ENCODE data around the gene VKORC1. TPM values are rescaled to one million over a fixed set of nuclear protein-coding genes. Genes with fewer than 3 reads are reported as not detected.

Gene VKORC1
- total and polyA plus RNA-seq, 2 of the 4 experiments (the other 2 are of a cell fraction): 65.2 to 317 TPM

DNA sequence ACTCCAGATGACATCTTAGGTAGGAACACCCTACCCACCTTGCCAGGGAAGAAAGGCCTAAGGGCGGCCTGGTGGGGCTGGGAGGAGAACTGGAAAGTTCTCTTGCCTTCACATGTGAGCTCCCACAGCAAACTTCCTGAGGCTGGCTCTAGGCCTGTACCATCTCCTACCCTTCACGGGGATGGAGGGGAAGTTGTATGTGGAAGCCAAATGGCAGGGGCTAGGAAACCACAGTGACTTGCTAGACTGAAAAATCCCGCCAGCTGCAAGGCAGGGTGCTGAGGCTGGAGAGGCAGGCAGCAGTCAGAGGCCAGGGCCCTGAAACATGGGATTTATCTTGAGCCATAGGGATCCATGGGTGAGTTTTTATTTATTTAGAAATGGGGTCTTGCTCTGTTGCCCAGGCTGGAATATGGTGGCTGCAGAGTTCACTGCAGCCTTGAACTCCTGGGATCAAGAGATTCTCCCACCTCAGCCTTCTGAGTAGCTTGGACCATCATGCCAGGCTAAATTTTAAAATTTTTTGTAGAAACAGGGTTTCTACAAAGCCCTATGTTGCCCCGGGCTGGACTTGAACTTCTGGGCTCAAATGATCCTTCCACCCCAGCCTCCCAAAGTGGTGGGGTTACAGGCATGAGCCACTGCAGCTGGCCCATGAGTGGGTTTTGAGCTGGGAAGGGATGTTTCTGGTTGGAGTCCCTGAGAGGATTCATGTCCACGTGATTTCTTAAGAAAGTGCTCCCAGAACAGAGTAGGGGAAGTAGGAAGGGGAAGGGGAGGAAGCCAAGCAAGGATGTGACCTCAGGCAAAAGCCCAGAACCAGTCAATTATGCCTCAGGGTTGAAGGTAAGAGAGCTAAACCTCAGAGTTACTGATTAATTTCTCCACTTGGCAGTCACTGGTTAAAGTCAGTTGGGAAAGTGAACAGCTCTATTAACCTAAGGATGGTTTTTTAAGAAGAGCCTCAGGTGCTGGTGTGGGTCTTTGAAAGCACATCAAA is 18.8 kb upstream of the VKORC1 start:
- peaks cover 5% of the 10 kb centered on the region; the same call in 1 of the 2 replicates for H4K20me1 ChIP-seq (ENCODE audit: insufficient read depth, low read length)
- H2BK20ac ChIP-seq (ENCODE audit: low read depth, low read length): no peak overlapping the region
- H2BK15ac ChIP-seq (ENCODE audit: low read depth, low read length): no peak overlapping the region
- H2BK5ac ChIP-seq (ENCODE audit: low read depth, low read length, poor library complexity, severe bottlenecking): no peak overlapping the region
- H3K23ac ChIP-seq (ENCODE audit: low read depth, low read length): no peak overlapping the region
- H3K79me1 ChIP-seq (ENCODE audit: low read depth in 1 of 2, low read length in 2 of 2): peaks cover 27 to 54% of the 10 kb centered on the region in 2 experiments
- H2AFZ ChIP-seq (replicated peaks; ENCODE audit: low read length, poor library complexity): no peak overlapping the region
- peaks cover 11% of the 10 kb centered on the region; the same call in 1 of the 2 replicates for H3K9me1 ChIP-seq (ENCODE audit: insufficient read depth, low read length)
- BruUV-seq (replicated peaks): no TSS peak
- no peak overlapping the region for H3K56ac ChIP-seq (ENCODE audit: extremely low read depth, insufficient read depth, low read length)
- ChIA-PET POLR2A (ENCODE audit: unreplicated experiment) (interaction anchor here (0.6 kb wide), 2 partner anchors 53 to 785 kb away, joined by 3 to 4 read pairs; no protein-coding TSS in a partner anchor), CTCF (no interaction called here)
- no peak overlapping the region for H3K14ac ChIP-seq (replicated peaks; ENCODE audit: low read depth, low read length)
- H2AK5ac ChIP-seq (ENCODE audit: low read depth, low read length): no peak overlapping the region
- 82% methylated on average over 3 of the region's 5 CpGs; no CpG with 5 or more reads in 1 of the 2 experiments for WGBS, 2 experiments (ENCODE audit: extremely low coverage in 2 of 2, insufficient read length in 1 of 2)
- H4K91ac ChIP-seq (ENCODE audit: insufficient read depth, low read depth, low read length): no peak overlapping the region
- in situ Hi-C loops (cut with MboI; ENCODE audit: low sequenced_read_pairs) (no loop called here), intact Hi-C loops (cut with micrococcal nuclease) (no loop called here), dilution Hi-C loops (cut with HindIII; ENCODE audit: low sequenced_read_pairs, unreplicated experiment) (no loop called here)
- no peaks in the 10 kb centered on the region for H3K9me3 ChIP-seq (ENCODE audit: control insufficient read depth, insufficient read depth, low read length)
- no peak overlapping the region for H3K9ac ChIP-seq (ENCODE audit: low read depth, low read length)
- DNase-seq (no peak), ATAC-seq (ENCODE audit: low read depth) (no peak)
- no peak overlapping the region for H3K18ac ChIP-seq (ENCODE audit: low read depth, low read length)
- no peak overlapping the region for H4K5ac ChIP-seq (ENCODE audit: low read depth, low read length)
- H3K27ac ChIP-seq (ENCODE audit: insufficient read depth, low read length): no peak overlapping the region
- no peak overlapping the region for H3K4ac ChIP-seq (ENCODE audit: low read depth, low read length)
- H2BK120ac ChIP-seq (ENCODE audit: low read depth, low read length): no peak overlapping the region
- 0 out of 2 replicates have a peak, but pooled peaks cover 3% of the 10 kb centered on the region for H3K4me1 ChIP-seq (ENCODE audit: control insufficient read depth, insufficient read depth, low read length)
- H3K36me3 ChIP-seq (ENCODE audit: control insufficient read depth, insufficient read depth, low read length): peaks cover 40% of the 10 kb centered on the region
- H3K4me3 ChIP-seq (ENCODE audit: insufficient read depth, low read depth, low read length): no peak overlapping the region
- no peak overlapping the region for H2AK9ac ChIP-seq (replicated peaks; ENCODE audit: low read depth, low read length, poor library complexity)
- no peak overlapping the region for H4K8ac ChIP-seq (ENCODE audit: low read depth in 2 of 2, low read length in 2 of 2)
- H3K27me3 ChIP-seq (ENCODE audit: control insufficient read depth, insufficient read depth, low read length): no peaks in the 10 kb centered on the region
- no peak overlapping the region for H3K4me2 ChIP-seq (ENCODE audit: low read depth, low read length)
- TF ChIP-seq POLR2A (IDR thresholded peaks at IDR 0.05; ENCODE audit: low read depth, low read length) (no peak), CTCF (conservative IDR thresholded peaks at IDR 0.05; ENCODE audit: low read depth, low read length) (no peak), MAZ (IDR thresholded peaks at IDR 0.05; ENCODE audit: borderline replicate concordance, low read depth, low read length) (no peak), CHD1 (IDR thresholded peaks at IDR 0.05; ENCODE audit: low read depth, low read length) (no peak), RAD21 (IDR thresholded peaks at IDR 0.05; ENCODE audit: low read length) (no peak), CEBPB (IDR thresholded peaks at IDR 0.05; ENCODE audit: low read depth, low read length) (no peak), MXI1 (IDR thresholded peaks at IDR 0.05; ENCODE audit: borderline replicate concordance, low read depth, low read length) (no peak), SMC3 (IDR thresholded peaks at IDR 0.05; ENCODE audit: low read depth, low read length) (no peak), RCOR1 (IDR thresholded peaks at IDR 0.05; ENCODE audit: insufficient replicate concordance, low read length) (no peak), BHLHE40 (IDR thresholded peaks at IDR 0.05; ENCODE audit: low read depth, low read length) (no peak), MAFK (IDR thresholded peaks at IDR 0.05; ENCODE audit: low read depth, low read length) (no peak), FOS (IDR thresholded peaks at IDR 0.05; ENCODE audit: low read depth, low read length) (no peak)
- TF ChIP-seq, protein P1, sequence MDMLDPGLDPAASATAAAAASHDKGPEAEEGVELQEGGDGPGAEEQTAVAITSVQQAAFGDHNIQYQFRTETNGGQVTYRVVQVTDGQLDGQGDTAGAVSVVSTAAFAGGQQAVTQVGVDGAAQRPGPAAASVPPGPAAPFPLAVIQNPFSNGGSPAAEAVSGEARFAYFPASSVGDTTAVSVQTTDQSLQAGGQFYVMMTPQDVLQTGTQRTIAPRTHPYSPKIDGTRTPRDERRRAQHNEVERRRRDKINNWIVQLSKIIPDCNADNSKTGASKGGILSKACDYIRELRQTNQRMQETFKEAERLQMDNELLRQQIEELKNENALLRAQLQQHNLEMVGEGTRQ (IDR thresholded peaks at IDR 0.05; ENCODE audit: low read depth, low read length): no peak
- TF ChIP-seq, protein P2, sequence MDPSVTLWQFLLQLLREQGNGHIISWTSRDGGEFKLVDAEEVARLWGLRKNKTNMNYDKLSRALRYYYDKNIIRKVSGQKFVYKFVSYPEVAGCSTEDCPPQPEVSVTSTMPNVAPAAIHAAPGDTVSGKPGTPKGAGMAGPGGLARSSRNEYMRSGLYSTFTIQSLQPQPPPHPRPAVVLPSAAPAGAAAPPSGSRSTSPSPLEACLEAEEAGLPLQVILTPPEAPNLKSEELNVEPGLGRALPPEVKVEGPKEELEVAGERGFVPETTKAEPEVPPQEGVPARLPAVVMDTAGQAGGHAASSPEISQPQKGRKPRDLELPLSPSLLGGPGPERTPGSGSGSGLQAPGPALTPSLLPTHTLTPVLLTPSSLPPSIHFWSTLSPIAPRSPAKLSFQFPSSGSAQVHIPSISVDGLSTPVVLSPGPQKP (IDR thresholded peaks at IDR 0.05; ENCODE audit: borderline replicate concordance, low read depth, low read length): no peak
